Testis (tissue), 2 donors: ENCODE results near the gene ATP1B1.

Experiments used
- POLR2A ChIP-seq: fragments of 450-650 bp; IDR thresholded peaks from one replicate; pipeline ENCODE4 v1.6.1; 2017; ENCODE audit warnings: antibody characterized with exemption, mild to moderate bottlenecking, moderate library complexity
- TF ChIP-seq, protein P1 (sequence below), 3 experiments: fragments of 450-650 bp in 2 of 3; fragments of 200-600 bp in 1 of 3; sonication (generic) in 1 of 3; IDR thresholded peaks; one replicate each; pipeline ENCODE4 v1.5.1; 2016 to 2019; ENCODE audit warnings: antibody characterized with exemption in 3 of 3, mild to moderate bottlenecking in 2 of 3, moderate library complexity in 1 of 3

DNA sequence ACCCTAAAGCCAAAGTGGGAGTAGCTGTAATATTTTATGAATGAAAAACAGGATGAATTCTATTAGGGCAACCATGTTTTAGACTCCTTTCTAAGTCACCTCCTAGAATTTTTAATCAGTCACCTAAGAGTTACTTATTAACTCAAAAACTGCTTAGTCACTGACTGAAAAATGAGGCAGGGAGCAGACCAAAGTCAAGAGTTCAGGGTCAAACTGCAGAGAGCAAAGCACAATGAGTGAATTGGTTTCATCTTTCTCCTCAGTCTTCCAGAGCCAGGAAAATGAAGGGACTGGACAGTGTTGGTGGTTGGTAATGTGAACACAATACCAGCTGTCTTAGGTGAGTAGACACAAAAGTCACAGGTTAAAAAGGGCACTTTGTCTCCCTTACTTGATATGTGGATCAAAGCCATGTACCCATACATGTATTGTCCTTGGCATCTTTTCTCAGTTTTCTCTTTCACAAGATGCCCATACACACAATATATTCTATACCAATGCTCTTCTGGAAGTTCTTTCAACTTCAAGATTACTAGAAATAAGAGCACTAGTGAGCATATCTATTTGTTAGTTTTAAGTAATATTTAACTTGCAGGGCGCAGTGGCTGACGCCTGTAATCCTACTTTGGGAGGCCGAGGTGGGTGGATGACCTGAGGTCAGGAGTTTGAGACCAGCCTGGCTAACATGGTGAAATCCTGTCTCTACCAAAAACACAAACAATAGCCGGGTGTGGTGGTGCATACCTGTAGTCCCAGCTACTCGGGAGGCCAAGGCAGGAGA is 42.2 kb downstream of the ATP1B1 start:
- no peak for TF ChIP-seq POLR2A
- TF ChIP-seq, protein P1, sequence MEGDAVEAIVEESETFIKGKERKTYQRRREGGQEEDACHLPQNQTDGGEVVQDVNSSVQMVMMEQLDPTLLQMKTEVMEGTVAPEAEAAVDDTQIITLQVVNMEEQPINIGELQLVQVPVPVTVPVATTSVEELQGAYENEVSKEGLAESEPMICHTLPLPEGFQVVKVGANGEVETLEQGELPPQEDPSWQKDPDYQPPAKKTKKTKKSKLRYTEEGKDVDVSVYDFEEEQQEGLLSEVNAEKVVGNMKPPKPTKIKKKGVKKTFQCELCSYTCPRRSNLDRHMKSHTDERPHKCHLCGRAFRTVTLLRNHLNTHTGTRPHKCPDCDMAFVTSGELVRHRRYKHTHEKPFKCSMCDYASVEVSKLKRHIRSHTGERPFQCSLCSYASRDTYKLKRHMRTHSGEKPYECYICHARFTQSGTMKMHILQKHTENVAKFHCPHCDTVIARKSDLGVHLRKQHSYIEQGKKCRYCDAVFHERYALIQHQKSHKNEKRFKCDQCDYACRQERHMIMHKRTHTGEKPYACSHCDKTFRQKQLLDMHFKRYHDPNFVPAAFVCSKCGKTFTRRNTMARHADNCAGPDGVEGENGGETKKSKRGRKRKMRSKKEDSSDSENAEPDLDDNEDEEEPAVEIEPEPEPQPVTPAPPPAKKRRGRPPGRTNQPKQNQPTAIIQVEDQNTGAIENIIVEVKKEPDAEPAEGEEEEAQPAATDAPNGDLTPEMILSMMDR (IDR thresholded peaks at IDR 0.05), result no peak
